Endometrial microvascular endothelial cells (primary cell): ENCODE results near the gene C10orf120. TPM values are rescaled to one million over a fixed set of nuclear protein-coding genes. Genes with fewer than 3 reads are reported as not detected.

Experiments
- in situ Hi-C: cut with HindIII; loops from 2 replicates; pipeline ENCODE4 v1.10.0; 2017; ENCODE audit warnings: low sequenced_read_pairs, low pct_unique_long_range_greater_than_20kb; ENCODE audit errors: inconsistent ontology term
- total RNA-seq: library from RNA; depleted of rRNA; stranded (reverse); fragments of >200 nt; gene quantifications from one replicate; pipeline ENCODE4 v1.2.3, GENCODE V29; 2015; ENCODE audit errors: inconsistent ontology term

Gene C10orf120
- total RNA-seq, 1 donor from 2014 or later = not detected

DNA sequence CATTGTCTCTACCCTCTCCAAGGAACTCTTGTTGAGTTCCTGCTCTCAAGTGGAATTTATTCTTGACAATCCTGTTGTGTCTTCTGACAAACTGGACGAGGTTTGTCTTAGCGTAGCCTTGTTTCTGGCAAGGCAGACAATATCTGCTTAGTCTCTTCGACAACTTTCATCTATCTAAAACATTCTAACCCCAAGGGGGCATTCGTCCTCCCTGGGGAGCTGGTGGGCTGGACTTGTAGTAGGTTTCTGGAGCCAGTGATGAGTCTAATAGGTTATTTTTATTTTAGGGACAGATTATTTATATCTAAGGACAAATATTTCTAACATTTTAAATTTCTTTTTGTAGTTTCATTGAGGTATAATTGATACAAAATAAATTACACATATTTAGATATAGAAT is 7.3 kb upstream of the C10orf120 start:
- in situ Hi-C loops = no loop called here

GRCh38 chr10:122706467-122706866 is 6.8 kb upstream of the C10orf120 start:
- in situ Hi-C loops = no loop called here

GRCh38 chr10:122703483-122704448 is 4.1 kb upstream of the C10orf120 start:
- in situ Hi-C loops = no loop called here

DNA sequence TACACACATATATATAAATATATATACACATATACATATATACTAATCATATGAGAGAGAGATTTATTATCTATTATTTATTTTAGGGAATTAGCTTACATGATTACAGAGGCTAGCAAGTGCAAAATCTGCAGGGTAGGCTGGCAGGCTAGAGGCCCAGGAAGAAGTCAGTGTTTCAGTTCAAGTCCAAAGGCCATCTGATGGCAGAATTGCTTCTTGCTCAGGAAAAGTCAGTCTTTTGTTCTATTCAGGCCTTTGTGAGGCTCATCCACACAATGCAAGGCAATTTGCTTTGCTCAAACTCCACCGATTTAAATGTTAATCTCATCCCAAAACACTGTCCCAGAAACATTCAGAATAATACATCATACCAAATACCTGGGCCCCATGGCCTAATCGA is 2.6 kb upstream of the C10orf120 start:
- in situ Hi-C loops = no loop called here

DNA sequence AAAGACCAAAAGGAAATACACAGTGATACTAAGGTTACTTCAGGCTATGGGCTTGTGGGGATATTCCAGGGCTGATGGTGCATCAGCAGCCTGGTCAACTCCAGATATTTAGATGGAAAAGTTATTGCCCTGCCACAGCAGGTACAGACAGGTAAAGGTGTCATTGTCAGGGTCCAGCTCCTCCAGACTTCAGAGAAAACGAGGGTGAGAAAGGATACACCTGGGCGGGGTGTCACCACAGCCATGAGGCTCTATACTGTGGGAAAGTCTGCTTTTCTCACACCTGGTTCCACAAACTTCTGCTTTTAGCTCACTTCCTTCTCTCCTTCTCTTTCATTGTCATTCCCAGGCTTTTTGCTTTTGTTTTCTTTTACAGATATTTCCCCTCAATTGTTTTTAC is 2.0 kb upstream of the C10orf120 start:
- in situ Hi-C loops = no loop called here

GRCh38 chr10:122696687-122697086 is 3.0 kb downstream of the C10orf120 start:
- in situ Hi-C loops = no loop called here

- in situ Hi-C loops = no loop called here
These were observed 6.9 kb downstream of the C10orf120 start for GRCh38 chr10:122692744-122693143.

GRCh38 chr10:122689146-122689820 is 10.4 kb downstream of the C10orf120 start:
- in situ Hi-C loops = no loop called here

- in situ Hi-C loops = no loop called here
These were observed 11.2 kb downstream of the C10orf120 start for GRCh38 chr10:122688293-122688989.

DNA sequence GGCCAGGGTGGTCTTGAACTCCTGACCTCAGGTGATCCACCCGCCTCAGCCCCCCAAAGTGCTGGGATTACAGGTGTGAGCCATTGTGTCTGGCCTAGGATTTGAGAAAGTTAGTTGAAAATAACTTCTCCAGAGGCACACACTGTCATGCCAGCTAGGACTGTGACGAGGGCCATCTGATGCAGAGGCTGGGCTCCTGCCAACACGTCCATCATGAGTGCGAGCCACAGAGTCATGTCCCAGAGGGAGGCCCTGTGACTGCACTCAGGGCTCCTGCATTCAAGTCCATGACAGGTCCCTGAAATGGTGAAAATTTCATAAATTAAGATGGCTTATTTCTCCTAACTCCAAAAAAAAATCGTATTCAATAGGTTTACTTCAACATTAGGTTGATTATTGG is 17.1 kb downstream of the C10orf120 start:
- in situ Hi-C loops = no loop called here

DNA sequence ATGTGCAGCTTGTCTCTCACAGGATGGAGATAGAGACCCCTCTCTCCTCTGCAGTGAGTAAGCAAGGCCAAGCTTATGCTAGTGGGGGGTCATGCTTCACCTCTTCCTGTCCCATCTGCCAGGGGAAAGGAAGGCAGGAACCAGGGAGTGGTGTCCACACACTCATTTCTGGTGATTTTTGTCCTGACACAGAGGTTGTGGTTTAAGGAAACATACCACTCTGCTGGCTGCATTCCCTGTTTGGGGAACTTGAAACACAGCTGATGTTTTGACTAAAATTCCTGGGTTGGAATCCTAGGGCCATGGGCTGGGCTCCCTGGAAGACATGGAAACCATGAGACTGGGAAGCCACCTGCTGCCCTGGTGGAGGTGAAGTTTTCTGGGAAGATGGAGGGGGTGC is 21.4 kb downstream of the C10orf120 start:
- in situ Hi-C loops = no loop called here

GRCh38 chr10:122675278-122675677 is 24.4 kb downstream of the C10orf120 start:
- in situ Hi-C loops = no loop called here

DNA sequence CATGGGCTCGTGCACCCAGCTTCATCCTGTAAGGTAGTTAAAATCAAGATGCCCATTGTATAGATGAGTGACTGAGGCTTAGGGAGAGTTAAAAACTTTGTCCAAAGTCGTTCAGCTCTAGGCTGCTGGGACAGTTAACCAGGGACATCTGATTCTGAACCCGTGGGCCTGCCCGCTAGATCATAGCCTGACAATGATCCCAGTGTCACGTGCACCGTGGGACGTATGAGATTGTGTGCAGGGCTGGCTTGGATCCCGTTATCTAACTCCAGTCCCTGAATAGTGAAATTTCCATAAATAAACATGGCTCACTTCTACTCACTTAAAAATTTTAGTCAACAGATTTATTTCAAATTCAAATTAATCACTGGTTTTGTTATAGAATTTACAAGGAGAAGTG is 24.9 kb downstream of the C10orf120 start:
- in situ Hi-C loops = no loop called here

DNA sequence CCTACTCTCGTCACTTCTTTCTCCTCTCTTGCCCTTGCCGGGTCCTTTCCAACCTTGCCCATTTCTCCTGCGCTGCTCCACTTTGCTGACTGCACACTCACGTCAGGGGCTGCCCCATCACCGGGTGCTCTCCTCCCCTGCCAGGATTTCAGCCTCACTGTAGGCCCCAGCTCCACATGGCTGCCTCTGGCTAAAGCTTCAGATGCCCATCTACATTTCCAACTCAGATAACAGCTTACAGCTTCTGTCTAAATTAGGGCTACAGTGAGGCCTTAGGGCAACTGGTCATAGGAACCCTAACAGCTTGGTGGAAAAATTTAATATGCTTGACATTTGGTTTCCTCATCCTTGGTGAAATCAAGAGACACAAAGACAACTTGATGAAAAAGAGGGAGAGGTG is 25.9 kb downstream of the C10orf120 start:
- in situ Hi-C loops = no loop called here

- in situ Hi-C loops = no loop called here
These were observed 26.4 kb downstream of the C10orf120 start for GRCh38 chr10:122673269-122673668.

DNA sequence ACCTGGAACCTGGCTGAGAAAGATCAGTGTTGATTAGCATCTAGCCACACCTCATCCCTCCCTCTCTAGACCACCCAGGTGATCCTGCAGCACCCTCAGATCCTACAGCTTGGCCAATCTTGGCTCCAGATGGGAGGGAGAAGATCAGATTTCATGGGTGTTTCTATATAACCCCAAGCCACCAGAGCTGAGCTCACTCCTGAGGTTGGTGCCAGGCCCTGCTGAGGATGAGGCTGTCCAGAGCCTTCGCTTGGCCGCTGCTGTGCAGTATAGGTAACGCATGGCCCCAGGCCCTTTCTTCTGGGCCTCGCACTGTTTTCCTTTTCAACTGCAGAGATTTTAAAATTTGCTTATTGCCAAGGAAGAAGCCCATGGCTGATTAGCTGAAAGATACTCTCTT is 27.0 kb downstream of the C10orf120 start:
- in situ Hi-C loops = no loop called here

- in situ Hi-C loops = no loop called here
These were observed 28.3 kb downstream of the C10orf120 start for GRCh38 chr10:122671355-122671754.

- in situ Hi-C loops = no loop called here
These were observed 29.8 kb downstream of the C10orf120 start for GRCh38 chr10:122669842-122670241.

DNA sequence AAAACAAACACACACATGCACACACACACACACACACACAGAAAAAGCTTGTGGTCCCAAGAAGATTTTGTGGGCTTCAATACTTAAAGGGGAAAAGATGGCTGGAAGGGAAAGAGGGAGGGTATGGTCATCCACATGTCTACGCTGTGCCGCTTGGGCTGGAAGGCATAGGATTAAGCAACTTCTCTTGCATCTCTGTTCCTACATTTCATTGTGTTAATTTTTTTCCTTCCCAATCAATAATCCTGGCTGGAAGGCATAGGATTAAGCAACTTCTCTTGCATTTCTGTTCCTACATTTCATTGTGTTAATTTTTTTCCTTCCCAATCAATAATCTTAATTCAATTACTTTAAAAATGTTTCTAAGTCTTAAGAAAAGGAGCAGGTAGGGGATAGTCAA is 30.6 kb downstream of the C10orf120 start:
- in situ Hi-C loops = no loop called here

DNA sequence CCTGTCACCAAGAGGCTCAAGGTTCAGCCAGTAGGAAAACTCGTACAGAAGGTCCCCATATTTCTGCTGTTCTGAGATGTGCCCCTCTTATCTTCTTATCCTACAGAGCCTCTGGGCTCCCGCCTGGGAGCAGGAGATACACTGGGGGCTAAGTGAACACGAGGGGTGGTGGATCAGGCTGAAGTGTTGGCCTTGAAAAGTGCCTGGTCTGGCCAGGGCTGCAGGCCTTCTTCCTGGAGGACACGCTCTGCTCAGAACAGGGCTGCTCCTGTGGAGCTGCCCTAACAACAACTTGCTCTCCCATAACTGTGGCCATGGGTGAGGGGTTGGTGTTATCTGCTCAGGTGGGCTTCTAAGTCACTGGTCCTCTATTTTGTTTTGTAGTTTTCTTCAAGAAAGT is 33.7 kb downstream of the C10orf120 start:
- in situ Hi-C loops = no loop called here
